GM18511 (cell line): Measurements from ENCODE around the gene SAPCD2.

ENCODE experiments used
- ATAC-seq: cut with Tn5 transposase; IDR thresholded peaks from one replicate; pipeline ENCODE4 v1.9.1; 2021; ENCODE audit warnings: mild to moderate bottlenecking, moderate library complexity; ENCODE audit not compliant: unreplicated experiment

Gene SAPCD2

DNA sequence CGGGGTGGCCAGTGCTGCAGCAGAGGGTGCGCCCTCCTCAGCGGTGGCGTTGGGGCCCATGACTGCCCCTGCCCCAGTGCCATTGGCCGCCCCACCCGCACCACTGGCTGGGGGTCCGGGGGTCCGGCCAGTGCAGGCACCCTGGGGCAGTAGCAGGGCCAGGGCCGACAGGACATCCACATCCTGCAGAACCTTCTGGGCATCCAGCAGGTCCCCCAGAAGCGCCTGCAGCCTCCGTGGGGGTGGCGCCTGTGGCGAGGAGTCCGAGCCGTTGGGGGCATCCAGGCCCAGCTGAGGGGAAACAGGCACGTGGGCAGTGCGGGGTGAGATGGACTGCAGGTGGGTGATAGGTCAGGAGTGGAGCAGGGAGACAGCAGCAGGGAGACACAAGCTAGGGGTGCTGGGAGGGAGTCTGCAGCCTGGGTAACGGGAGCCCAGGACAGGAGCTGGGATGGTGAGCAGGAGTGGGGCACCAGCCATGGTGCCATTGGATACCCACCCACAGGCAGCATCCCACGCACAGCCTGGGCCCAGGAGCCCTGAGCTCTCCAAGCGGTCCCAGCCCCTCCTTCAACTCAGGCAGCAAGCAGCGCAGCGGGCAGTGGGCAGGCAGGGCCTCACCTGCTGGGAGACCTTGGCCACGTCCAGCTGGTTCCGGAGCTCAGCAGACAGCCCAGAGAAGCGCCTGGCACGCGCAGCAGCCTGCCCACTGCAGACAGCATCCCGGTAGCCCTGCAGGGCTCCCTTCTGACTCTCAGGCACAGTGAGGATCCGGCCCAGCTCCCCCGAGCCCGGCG is 49.4 kb downstream of the SAPCD2 start:
- no peak for ATAC-seq

DNA sequence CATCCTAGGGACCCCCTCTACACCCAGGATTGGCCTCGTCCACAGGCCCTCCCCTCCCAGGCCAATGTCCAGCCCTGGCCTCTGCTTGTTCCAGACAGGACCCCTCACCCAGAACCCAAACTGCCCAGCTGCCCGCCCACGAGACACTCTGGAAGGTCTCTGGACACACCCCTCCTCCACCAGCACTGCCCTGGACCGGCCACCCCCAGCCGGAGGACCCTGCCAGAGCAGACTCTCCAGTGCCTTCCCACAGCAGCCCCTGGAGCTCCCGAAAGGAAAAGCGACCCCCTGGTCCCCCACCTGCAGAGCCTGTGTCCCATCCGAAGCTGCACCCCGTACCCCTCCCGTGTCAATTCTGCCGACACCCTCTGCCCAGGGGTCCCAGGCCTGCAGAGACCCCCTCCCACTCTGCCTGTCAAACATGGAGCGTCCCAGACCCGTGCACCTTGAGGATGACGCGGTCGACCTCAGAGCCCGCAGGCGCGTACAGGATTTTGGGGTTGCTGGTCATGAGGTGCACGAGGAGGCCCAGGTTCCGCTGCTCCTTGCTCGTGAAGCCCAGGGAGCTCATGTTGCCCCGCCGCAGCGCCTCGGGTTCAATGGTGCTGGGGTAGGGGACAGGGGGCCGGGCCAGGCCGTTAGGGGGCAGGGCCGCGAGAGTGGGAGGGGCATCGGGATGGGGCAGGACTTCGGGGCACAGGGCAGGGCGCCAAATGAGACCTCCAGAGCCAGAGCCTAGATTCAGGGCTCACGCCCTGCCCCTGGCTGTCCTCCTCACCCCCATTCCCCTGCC is 50.3 kb downstream of the SAPCD2 start:
- ATAC-seq: no peak

DNA sequence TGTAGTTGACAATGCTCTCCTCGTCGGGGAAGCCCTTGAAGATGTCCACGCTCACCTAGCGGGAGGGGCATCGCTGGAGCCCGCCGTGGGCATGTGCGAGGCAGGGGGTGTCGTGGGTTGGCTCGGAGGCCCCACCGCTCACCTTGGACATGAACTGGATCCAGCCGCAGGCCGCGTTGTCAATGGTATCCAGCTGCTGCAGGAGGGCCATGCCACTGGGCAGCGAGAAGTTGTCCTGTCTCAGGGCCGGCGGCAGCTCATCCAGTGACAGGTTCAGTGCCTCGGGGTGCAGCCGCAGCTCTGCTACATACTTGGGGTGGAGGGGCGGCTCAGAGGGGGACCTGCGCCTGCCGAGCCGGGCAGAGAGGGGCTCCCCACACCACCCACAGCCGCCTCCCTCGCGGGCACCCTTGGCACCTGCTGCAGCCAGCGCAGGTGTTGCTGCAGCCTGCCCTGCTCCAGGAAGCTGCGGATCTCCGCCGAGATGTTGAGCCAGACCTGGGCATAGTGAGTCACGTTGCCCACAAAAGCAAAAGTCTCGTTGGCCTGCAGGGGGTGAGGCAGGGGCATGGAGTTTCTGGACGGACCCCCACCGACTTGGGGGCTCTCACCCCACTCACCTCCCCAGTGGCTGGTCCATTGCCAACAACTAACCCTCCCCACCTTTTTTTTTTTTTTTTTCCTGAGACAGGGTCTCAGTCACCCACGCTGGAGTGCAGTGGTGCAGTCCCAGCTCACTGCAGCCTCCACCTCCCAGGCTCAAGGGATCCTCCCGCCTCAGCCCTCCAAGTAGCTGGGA is 51.4 kb downstream of the SAPCD2 start:
- no peak for ATAC-seq

DNA sequence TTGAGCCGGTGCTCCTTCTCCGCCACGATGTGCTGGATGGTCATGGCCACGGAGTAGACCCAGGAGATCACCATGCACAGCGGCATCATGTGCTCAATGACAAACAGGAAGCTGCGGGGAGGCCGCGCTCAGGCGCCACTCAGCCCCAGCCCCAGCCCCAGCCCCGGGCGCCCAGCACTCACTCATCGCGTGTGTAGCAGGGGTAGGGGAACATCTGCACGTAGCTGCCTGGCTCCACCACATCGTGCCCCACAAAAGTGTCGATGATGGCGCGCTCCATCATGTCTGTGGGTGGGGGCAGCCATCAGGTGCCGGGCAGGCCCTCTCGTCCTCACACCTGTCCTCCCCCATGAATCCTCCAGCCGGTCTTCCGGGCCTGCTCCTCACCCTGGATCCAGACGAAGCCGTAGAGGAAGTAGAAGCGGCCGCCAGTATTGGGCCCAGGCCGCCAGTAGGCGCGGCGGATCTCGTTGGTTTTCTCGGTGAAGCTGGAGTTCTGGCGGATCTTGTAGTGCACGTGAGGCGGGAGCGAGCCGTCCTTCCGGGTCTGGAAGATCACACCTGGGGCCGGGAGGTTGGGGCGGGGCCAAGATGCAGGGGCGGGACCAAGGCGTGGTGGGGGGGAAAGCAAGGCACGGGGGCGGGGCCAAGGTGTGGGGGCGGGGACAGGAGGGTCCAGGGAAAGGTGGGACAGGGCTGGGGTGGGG is 52.4 kb downstream of the SAPCD2 start:
- no peak for ATAC-seq

DNA sequence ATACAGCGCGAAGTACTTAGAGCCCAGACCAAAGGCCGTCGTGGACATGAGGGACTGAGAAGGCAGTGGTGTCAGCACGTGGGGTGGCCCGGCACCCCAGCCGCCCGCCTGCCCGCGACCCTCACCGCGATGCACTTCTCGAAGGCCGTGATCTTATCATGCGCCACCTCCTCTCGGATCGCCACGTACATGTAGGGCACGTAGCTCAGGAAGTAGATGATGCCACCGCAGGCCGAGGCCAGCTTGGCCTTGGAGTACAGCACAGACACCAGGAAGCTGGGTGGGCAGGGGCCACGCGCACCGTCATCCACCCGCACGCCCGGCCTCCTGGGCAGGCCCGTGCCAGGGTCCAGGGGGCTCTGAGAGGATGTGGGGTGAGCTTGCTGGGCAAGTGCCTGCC is 53.3 kb downstream of the SAPCD2 start:
- no peak for ATAC-seq

DNA sequence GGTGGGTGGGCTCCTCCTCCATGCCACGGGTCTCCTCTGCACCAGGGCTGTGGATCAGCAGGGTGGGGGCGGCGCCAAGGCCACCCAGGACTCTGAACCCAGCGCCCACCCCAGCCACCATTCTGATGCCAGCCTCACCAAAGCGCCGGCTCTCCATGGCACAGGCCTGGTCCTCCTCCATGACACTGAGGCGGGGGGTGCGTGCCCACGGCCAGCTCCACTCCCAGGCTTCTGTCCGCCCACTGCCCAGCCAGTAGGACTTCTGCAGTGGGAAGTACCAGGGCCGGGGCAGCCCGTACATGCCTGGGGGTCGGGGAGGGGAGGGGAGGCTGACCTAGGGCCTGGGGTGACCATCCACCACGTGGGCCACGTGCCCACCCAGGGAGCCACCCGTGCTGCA is 53.9 kb downstream of the SAPCD2 start:
- no peak for ATAC-seq

DNA sequence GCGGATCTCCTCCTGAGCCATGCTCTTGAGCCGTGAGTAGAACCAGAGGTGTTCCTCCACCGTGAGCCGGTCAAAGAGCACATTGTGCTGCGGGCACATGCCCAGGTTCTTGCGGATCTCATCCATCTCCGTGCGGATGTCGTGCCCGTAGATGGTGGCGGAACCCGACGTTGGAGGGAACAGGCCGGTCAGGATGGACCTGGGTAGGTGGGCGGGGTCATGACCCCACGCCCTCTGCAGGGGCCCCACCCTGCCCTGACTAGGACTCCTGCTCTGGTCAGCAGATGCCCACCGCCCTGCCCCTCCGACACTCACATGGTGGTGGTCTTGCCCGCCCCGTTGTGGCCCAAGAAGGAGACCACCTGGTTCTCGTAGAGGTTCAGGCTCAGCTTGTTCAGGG is 54.4 kb downstream of the SAPCD2 start:
- ATAC-seq: no peak

DNA sequence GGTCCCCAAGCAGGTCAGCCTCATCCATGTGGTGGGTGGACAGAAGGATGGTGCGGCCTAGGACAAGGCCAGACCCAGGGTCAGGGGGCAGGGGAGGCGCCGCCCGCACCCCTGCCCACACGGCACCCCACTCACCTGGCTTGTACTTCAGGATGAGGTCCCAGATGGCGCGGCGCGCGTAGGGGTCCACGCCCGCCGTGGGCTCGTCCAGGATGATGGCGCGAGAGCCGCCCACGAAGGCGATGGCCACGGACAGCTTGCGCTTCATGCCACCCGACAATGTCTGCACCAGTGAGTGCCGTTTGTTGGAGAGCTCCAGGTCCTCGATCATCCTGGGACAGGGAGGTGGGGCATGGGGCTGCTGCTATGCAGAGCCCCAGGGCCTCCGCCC is 54.8 kb downstream of the SAPCD2 start:
- no peak for ATAC-seq

DNA sequence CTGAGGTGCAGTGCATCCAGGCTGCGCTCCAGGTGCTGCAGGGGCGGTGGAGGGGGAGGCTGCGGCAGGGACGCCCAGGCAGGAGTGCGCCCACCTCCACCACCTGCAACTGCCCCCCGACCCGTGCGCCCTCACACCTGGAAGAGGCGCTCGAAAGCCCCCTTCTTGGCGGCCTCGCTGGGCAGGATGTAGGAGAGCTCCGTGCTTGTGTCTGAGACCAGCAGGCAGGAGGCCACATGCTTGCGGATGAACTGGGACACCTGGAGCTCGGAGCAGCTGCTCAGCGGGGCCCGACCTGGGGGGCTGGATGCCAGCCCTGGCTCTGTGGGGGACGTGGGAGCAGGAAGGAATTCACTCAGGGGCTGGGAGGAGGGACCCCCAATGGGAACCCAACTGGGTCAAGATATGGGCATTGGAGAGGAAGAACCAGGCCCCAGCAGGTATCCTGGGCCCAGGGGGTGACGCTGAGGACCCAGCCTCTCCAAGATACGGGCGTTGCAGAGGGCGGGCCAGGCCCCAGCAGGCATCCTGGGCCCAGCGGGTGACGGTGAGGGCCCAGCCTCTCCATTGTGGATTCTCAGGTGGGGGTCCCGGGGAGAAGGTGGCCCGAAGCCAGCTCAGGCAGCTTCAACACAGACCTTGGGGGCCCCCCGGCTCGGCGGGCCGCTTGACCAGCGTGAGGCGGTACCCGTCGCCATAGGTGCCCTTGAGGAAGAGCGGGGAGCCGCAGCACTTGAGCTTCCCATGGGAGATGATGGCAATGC is 55.4 kb downstream of the SAPCD2 start:
- ATAC-seq: no peak

DNA sequence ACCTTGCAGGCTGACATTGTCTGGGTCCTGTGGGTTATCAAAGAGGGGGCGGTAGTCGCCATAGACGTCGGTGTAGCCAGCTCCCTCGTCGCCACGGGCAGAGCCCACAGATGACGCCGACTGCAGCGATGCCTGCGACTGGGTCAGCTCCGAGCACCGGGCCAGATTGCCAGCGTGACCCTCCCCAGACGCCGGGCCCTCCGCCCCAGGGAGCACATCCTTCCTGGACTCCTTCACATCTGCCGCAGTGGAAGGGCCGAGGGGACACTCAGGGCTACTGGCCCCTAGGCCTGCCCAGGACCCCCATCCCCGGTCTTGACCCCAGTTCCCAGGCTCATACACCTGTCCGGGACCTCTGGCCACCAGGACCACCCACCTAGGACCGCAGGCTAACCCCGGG is 56.2 kb downstream of the SAPCD2 start:
- ATAC-seq: no peak

DNA sequence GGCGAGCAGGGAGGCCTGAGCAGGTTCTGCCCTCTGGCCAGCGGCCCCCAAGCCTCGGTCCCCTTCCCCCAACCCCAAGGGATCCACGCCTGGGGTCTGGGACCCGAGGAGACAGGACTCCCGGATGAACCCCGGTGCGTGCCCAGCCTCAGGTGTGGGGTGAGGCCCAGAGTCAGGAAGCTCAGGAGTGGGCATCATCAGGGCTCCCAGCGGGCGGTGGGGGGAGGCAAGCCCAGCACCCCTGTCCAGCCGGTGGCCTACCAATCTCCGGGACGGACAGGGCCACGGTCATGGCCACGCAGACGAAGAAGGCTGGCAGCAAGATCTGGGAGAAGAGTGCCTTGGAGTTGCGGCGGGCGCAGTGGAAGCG is 56.8 kb downstream of the SAPCD2 start:
- no peak for ATAC-seq

DNA sequence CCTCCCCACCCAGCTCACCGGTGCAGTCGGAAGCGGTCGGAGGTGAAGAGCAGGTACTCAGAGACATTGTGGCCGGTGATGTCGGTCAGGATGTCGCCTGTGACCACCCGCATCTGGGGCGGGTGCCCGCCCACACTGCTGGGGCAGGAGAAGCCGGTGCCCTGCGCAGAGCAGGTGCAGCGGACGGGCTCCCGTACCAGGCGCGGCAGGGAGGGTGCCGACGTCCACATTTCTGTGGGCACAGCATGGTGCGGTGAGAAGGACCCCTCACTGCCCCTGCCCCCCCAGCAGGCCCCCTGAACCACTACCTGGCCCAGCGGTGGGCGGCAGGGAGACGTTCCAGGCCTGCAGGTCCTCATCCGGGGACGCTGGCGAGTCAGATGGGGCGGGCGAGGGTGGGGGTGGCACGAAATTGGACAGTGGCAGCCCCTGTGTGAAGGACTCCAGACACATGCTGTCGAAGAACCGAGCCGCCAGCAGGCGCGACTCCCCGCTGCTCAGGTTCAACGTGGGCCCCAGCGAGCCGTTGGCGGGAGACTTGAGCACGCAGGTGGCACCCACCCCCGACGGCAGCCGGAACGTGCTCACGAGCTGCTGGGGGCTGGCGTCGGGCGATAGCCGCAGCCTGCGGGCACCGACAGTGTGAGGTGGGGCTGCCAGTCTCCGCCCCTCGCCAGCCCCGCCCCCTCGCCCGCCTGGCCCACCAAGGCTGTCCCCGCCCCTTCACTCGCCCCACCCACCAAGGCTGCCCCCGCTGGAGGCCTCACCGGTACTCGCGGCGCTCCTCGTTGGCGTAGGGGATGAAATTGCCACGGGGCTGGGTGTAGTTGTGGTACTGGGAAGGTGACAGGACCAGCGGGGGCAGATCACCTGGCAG is 57.4 kb downstream of the SAPCD2 start:
- ATAC-seq: no peak
